ENCODE results near the gene CHRNA7.

The CHRNA7 gene

GRCh38 chr15:32029862-32030781, at the start of gene CHRNA7:
CHRNA7 (plus strand) TSS chr15:32030515; CDS start chr15:32030595, 80 bp downstream.
- DNase-seq = peak in 1 of 2 experiments; percentile 5

GRCh38 chr15:31985607-31986006, 44.7 kb upstream of the CHRNA7 start:
- no peak for DNase-seq

GRCh38 chr15:31993062-31993461, 37.3 kb upstream of the CHRNA7 start:
- DNase-seq = no peak

GRCh38 chr15:31997711-31998110, 32.6 kb upstream of the CHRNA7 start:
- no peak for DNase-seq

GRCh38 chr15:32003558-32003957, 26.8 kb upstream of the CHRNA7 start:
- DNase-seq = no peak

- no peak for DNase-seq
Measured at GRCh38 chr15:32004249-32004648, 26.1 kb upstream of the CHRNA7 start.

- DNase-seq = no peak
Measured at GRCh38 chr15:32007355-32007960, 22.9 kb upstream of the CHRNA7 start.

GRCh38 chr15:32014953-32015352, 15.4 kb upstream of the CHRNA7 start:
- no peak for DNase-seq

GRCh38 chr15:32020156-32020555, 10.2 kb upstream of the CHRNA7 start:
- no peak for DNase-seq

- DNase-seq = no peak
Measured at GRCh38 chr15:32028921-32029320, 1.4 kb upstream of the CHRNA7 start.

- DNase-seq = no peak
Measured at GRCh38 chr15:32029409-32029861, 880 bp upstream of the CHRNA7 start.

- no peak for DNase-seq
Measured at GRCh38 chr15:32030795-32031194, 480 bp downstream of the CHRNA7 start.

- DNase-seq = no peak
Measured at GRCh38 chr15:32033186-32033890, 3.0 kb downstream of the CHRNA7 start.

GRCh38 chr15:32034106-32034505, 3.8 kb downstream of the CHRNA7 start:
- no peak for DNase-seq

GRCh38 chr15:32035285-32035684, 5.0 kb downstream of the CHRNA7 start:
- no peak for DNase-seq

- no peak for DNase-seq
Measured at GRCh38 chr15:32036971-32037370, 6.7 kb downstream of the CHRNA7 start.

GRCh38 chr15:32041294-32041693, 11.0 kb downstream of the CHRNA7 start:
- no peak for DNase-seq

- DNase-seq = no peak
Measured at GRCh38 chr15:32042269-32042972, 12.1 kb downstream of the CHRNA7 start.

GRCh38 chr15:32053719-32054118, 23.4 kb downstream of the CHRNA7 start:
- DNase-seq = no peak

- no peak for DNase-seq
Measured at GRCh38 chr15:32057876-32058425, 27.6 kb downstream of the CHRNA7 start.

- no peak for DNase-seq
Measured at GRCh38 chr15:32060706-32061105, 30.4 kb downstream of the CHRNA7 start.

- no peak for DNase-seq
Measured at GRCh38 chr15:32067115-32067514, 36.8 kb downstream of the CHRNA7 start.
